HepG2 (cell line): ENCODE data around the gene HIF3A. TPM values are rescaled to one million over a fixed set of nuclear protein-coding genes. Genes with fewer than 3 reads are reported as not detected.

Experiments
- ATAC-seq: fragments of 200-7000 bp; cut with Tn5 transposase; 3 replicates; pipeline ENCODE4 v1.9.1; 2020; ENCODE audit warnings: mild to moderate bottlenecking, moderate library complexity
- BruUV-seq: library from RNA; stranded (reverse); fragments of 400-500 nt; replicated peaks from 2 replicates; lab custom pipeline; 2021; lab: Mats Ljungman, UMichigan
- CTCF ChIA-PET: fragments of 300-600 bp; formaldehyde crosslinking; extraction: SDS; loops from one replicate; lab custom pipeline; 2021; ENCODE audit warnings: low total read pairs, inconsistent platforms, low intra/inter-chr PET ratio; lab: Yijun Ruan, JAX
- POLR2A ChIA-PET: fragments of 350-600 bp; sonication (Branson Sonifier 250); formaldehyde crosslinking; loops from one replicate; lab custom pipeline; 2020; ENCODE audit warnings: antibody characterized with exemption, inconsistent platforms; lab: Yijun Ruan, JAX
- DNase-seq: peaks from one replicate; pipeline ENCODE4 v3.0.0-alpha.2; 2015; ENCODE audit warnings: low spot score
- FAIRE-seq: peaks from 3 replicates; lab custom pipeline; 2011; peaks lifted over from hg19 to GRCh38; lab: Jason Lieb, UNC
- H2AFZ ChIP-seq: one replicate; pipeline ENCODE4 v1.6.1; 2011; ENCODE audit warnings: low read length, inconsistent platforms
- H3K27ac ChIP-seq: fragments of 300-600 bp; 3 replicates; pipeline ENCODE4 v1.8.0; 2011; ENCODE audit warnings: mixed run types, mild to moderate bottlenecking, mixed read lengths, low read length, inconsistent platforms; ENCODE audit not compliant: insufficient read depth; ENCODE audit errors: extremely low read length
- H3K27me3 ChIP-seq, 2 experiments: fragments of 200-600 bp in 1 of 2; 2 replicates in 1 of 2; 3 replicates in 1 of 2; pipeline versions ENCODE4 v1.6.0 to v1.8.0; 2011; ENCODE audit warnings: low read length in 2 of 2, mild to moderate bottlenecking in 2 of 2, moderate library complexity in 2 of 2, inconsistent platforms in 1 of 2; ENCODE audit not compliant: insufficient read depth in 2 of 2, control insufficient read depth in 1 of 2
- H3K36me3 ChIP-seq, 2 experiments: fragments of 200-600 bp in 1 of 2; replicated peaks in 1 of 2; 2 replicates in 1 of 2; 3 replicates in 1 of 2; pipeline versions ENCODE4 v1.5.1 to v1.8.0; 2011; ENCODE audit warnings: low read length in 2 of 2, inconsistent platforms in 1 of 2; ENCODE audit not compliant: insufficient read depth in 2 of 2, control insufficient read depth in 1 of 2
- H3K4me1 ChIP-seq: 2 replicates; pipeline ENCODE4 v1.5.1; 2012; ENCODE audit warnings: low read length, inconsistent platforms; ENCODE audit not compliant: insufficient read depth
- H3K4me2 ChIP-seq: 2 replicates; pipeline ENCODE4 v1.6.0; 2011; ENCODE audit warnings: low read depth, low read length, inconsistent platforms
- H3K4me3 ChIP-seq, 3 experiments: fragments of 200-600 bp in 1 of 3; sonication (generic), shearing (Covaris generic) in 1 of 3; replicated peaks in 1 of 3; 2 replicates each; pipeline ENCODE4 v1.5.1; 2011 to 2016; ENCODE audit warnings: low read length in 3 of 3, inconsistent platforms in 2 of 3, low read depth in 2 of 3, mild to moderate bottlenecking in 2 of 3, control low read depth in 1 of 3, mixed read lengths in 1 of 3; ENCODE audit not compliant: insufficient read depth in 1 of 3
- H3K79me2 ChIP-seq: one replicate; pipeline ENCODE4 v1.6.1; 2011; ENCODE audit warnings: low read length, inconsistent platforms; ENCODE audit not compliant: insufficient read depth
- H3K9ac ChIP-seq: 2 replicates; pipeline ENCODE4 v1.6.0; 2011; ENCODE audit warnings: mild to moderate bottlenecking, low read depth, low read length, inconsistent platforms; ENCODE audit not compliant: insufficient read depth
- H3K9me3 ChIP-seq: 2 replicates; pipeline ENCODE4 v1.5.1; 2012; ENCODE audit warnings: mild to moderate bottlenecking, low read length
- H4K20me1 ChIP-seq: 2 replicates; pipeline ENCODE4 v1.6.0; 2011; ENCODE audit warnings: inconsistent platforms, mild to moderate bottlenecking, low read length, moderate library complexity; ENCODE audit not compliant: insufficient read depth
- E2F2 ChIP-seq: sonication (generic); formaldehyde crosslinking; IDR thresholded peaks from 2 replicates; pipeline ENCODE4 v1.4.0; 2020; ENCODE audit warnings: missing genetic modification reagents, borderline replicate concordance
- IKZF5 ChIP-seq: IDR thresholded peaks from 2 replicates; pipeline ENCODE4 v1.6.1; 2018; ENCODE audit warnings: missing genetic modification reagents, mild to moderate bottlenecking, missing compliant biosample characterization
- LBX2 ChIP-seq: sonication (generic); formaldehyde crosslinking; IDR thresholded peaks from 2 replicates; pipeline ENCODE4 v1.5.0; 2020; ENCODE audit warnings: missing genetic modification reagents, mild to moderate bottlenecking, borderline replicate concordance
- RAD51 ChIP-seq: fragments of 450-650 bp; IDR thresholded peaks from 2 replicates; pipeline ENCODE4 v1.6.1; 2016; ENCODE audit warnings: borderline replicate concordance
- RFX5 ChIP-seq: IDR thresholded peaks from 2 replicates; pipeline ENCODE4 v1.6.1; 2011; ENCODE audit warnings: low read depth, low read length, improper control_type of control experiment
- THYN1 ChIP-seq: sonication (generic); formaldehyde crosslinking; IDR thresholded peaks from 2 replicates; pipeline ENCODE4 v1.8.1; 2023; ENCODE audit warnings: low read depth, mild to moderate bottlenecking, moderate library complexity, missing genetic modification reagents, borderline replicate concordance
- ZBTB42 ChIP-seq: sonication (generic); formaldehyde crosslinking; IDR thresholded peaks from 2 replicates; pipeline ENCODE4 v1.5.0; 2020; ENCODE audit warnings: mild to moderate bottlenecking, missing genetic modification reagents
- ZBTB7B ChIP-seq: sonication (generic); formaldehyde crosslinking; IDR thresholded peaks from 2 replicates; pipeline ENCODE4 v1.4.0; 2020; ENCODE audit warnings: missing genetic modification reagents
- ZC3H13 ChIP-seq: sonication (generic); formaldehyde crosslinking; IDR thresholded peaks from 2 replicates; pipeline ENCODE4 v1.8.1; 2023; ENCODE audit warnings: mild to moderate bottlenecking, missing genetic modification reagents, moderate library complexity
- ZNF276 ChIP-seq: sonication (generic); formaldehyde crosslinking; IDR thresholded peaks from 2 replicates; pipeline ENCODE4 v1.4.0; 2020; ENCODE audit warnings: mild to moderate bottlenecking, low read depth, missing genetic modification reagents
- ZNF503 ChIP-seq: sonication (generic); formaldehyde crosslinking; IDR thresholded peaks from 2 replicates; pipeline ENCODE4 v1.4.0; 2020; ENCODE audit warnings: missing genetic modification reagents
- ZNF512B ChIP-seq: sonication (generic); formaldehyde crosslinking; IDR thresholded peaks from 2 replicates; pipeline ENCODE4 v1.5.1; 2020; ENCODE audit warnings: missing genetic modification reagents, mild to moderate bottlenecking, borderline replicate concordance
- ZNF746 ChIP-seq: sonication (generic); formaldehyde crosslinking; IDR thresholded peaks from 2 replicates; pipeline ENCODE4 v1.8.0; 2022; ENCODE audit warnings: mild to moderate bottlenecking, missing genetic modification reagents
- ZNF782 ChIP-seq: sonication (generic); formaldehyde crosslinking; IDR thresholded peaks from 2 replicates; pipeline ENCODE4 v1.4.0; 2020; ENCODE audit warnings: missing genetic modification reagents, mild to moderate bottlenecking, borderline replicate concordance
- WGBS: methylation state at CpG from one replicate; pipeline ENCODE4 v1.1.6; 2017; ENCODE audit warnings: low lambda C conversion rate; 5-methylcytosine and 5-hydroxymethylcytosine counted together
- in situ Hi-C: cut with HindIII; loops from 2 replicates; pipeline ENCODE4 v1.10.0; 2017; ENCODE audit warnings: low pct_unique_long_range_greater_than_20kb; ENCODE audit not compliant: extremely low pct_ligation_motif_present
- intact Hi-C: fragments of 100-400 bp; cut with micrococcal nuclease; formaldehyde crosslinking; loops from one replicate; pipeline ENCODE4 v1.10.0; 2022; ENCODE audit not compliant: unreplicated experiment
- polyA plus RNA-seq, 8 experiments: library from polyadenylated mRNA; depleted of rRNA in 3 of 8; stranded (reverse) in 7 of 8; unstranded in 1 of 8; fragments of >200 nt; fragmentation: Illumina TruSeq in 4 of 8; extraction: Trizol in 4 of 8; gene quantifications; 2 replicates each; pipeline versions ENCODE4 v1.2.1 to v1.2.3, GENCODE V29; 2011 to 2016; ENCODE audit warnings: low read depth in 4 of 8, missing spikeins in 1 of 8, mixed read lengths in 1 of 8; ENCODE audit not compliant: insufficient read depth in 1 of 8
- total RNA-seq, 5 experiments: library from RNA; depleted of rRNA; stranded (reverse); fragments of >200 nt; fragmentation: Illumina TruSeq; extraction: Trizol; gene quantifications; 2 replicates each; pipeline ENCODE4 v1.2.3, GENCODE V29; 2016; ENCODE audit warnings: low read depth in 1 of 5

HIF3A gene
- total and polyA plus RNA-seq, 2 of the 13 experiments (the other 11 are each of a cell fraction or from before 2014, with no cell fraction given), result 0.09 to 0.22 TPM

GRCh38 chr19:46337487-46337886, 40.6 kb downstream of the HIF3A start (continued):
- TF ChIP-seq ZNF512B (CRISPR knock-in tag), result no peak
- TF ChIP-seq RAD51, result no peak
- no peak for TF ChIP-seq ZNF746 (CRISPR knock-in tag)
- TF ChIP-seq, all 625 proteins: peak for 0

GRCh38 chr19:46339446-46339845, 42.6 kb downstream of the HIF3A start:
- H3K27ac ChIP-seq, result no peak overlapping the region
- H2AFZ ChIP-seq, result no peak overlapping the region
- DNase-seq, result no peak
- H3K9ac ChIP-seq, result no peak overlapping the region
- H3K4me2 ChIP-seq, result no peak overlapping the region
- ATAC-seq, result no peak
- ChIA-PET CTCF (no interaction called here), POLR2A (no interaction called here)
- FAIRE-seq, result no peak
- no peak overlapping the region for H3K4me3 ChIP-seq
- no peaks in the 10 kb centered on the region; a peak in 1 of 5 replicates for H3K27me3 ChIP-seq
- no peaks in the 10 kb centered on the region for H4K20me1 ChIP-seq
- in situ Hi-C loops, result no loop called here
- no peaks in the 10 kb centered on the region for H3K79me2 ChIP-seq
- WGBS, result 35% methylated on average over 8 of the region's 10 CpGs
- no peaks in the 10 kb centered on the region for H3K36me3 ChIP-seq
- BruUV-seq, result no TSS peak
- no peaks in the 10 kb centered on the region for H3K9me3 ChIP-seq
- H3K4me1 ChIP-seq, result peaks cover 1% of the 10 kb centered on the region
- intact Hi-C loops, result no loop called here
- no peak for TF ChIP-seq ZNF782
- TF ChIP-seq RFX5, result no peak
- TF ChIP-seq ZNF276 (CRISPR knock-in tag), result no peak
- TF ChIP-seq THYN1 (CRISPR knock-in tag), result no peak
- TF ChIP-seq E2F2 (CRISPR knock-in tag), result no peak
- TF ChIP-seq IKZF5, result no peak
- no peak for TF ChIP-seq LBX2
- TF ChIP-seq ZC3H13, result no peak
- TF ChIP-seq ZBTB42, result no peak
- no peak for TF ChIP-seq ZBTB7B (CRISPR knock-in tag)
- no peak for TF ChIP-seq ZNF503 (CRISPR knock-in tag)
